H1 (cell line): ENCODE measurements around the gene USP8. TPM values are rescaled to one million over a fixed set of nuclear protein-coding genes. Genes with fewer than 3 reads are reported as not detected.

Experiments used
- BCL11A ChIP-seq, 2 experiments: IDR thresholded peaks; one replicate each; pipeline ENCODE4 v1.6.1; 2011; ENCODE audit warnings: low read depth in 2 of 2, low read length in 2 of 2, mild to moderate bottlenecking in 2 of 2
- CHD7 ChIP-seq: fragments of 300-600 bp; sonication (generic); IDR thresholded peaks from 2 replicates; pipeline ENCODE4 v1.7.1; 2012; ENCODE audit warnings: low read length, moderate library complexity, mild to moderate bottlenecking, inconsistent platforms; ENCODE audit not compliant: insufficient replicate concordance
- polyA plus RNA-seq, 7 experiments: library from polyadenylated mRNA; depleted of rRNA in 3 of 7; stranded (reverse) in 5 of 7; unstranded in 2 of 7; fragments of >200 nt in 5 of 7; fragments of 200-250 nt in 2 of 7; gene quantifications; 1 replicate in 5 of 7; 2 replicates in 1 of 7; 4 replicates in 1 of 7; pipeline versions ENCODE4 v1.2.1 to v1.2.3, GENCODE V29; 2011 to 2013; ENCODE audit warnings: missing spikeins in 2 of 7, mixed read lengths in 2 of 7
- total RNA-seq: library from RNA; stranded (reverse); fragmentation: NEBNext Ultra II Directional; extraction: Animal tissue kit (Norgen Biotek cat#: 25700); gene quantifications from 2 replicates; pipeline ENCODE4 v1.2.1, GENCODE V29; 2021

Gene USP8
- total and polyA plus RNA-seq, 2 of the 8 experiments (the other 6 are each of a cell fraction or from before 2014, with no cell fraction given), result 19.9 to 66.2 TPM

GRCh38 chr15:50471072-50471471, 46.9 kb downstream of the USP8 start (continued):
- TF ChIP-seq CHD7, result no peak
- no peak for TF ChIP-seq BCL11A (IDR thresholded peaks at IDR 0.05; ENCODE audit: low read depth in 2 of 2, low read length in 2 of 2)
